NCI-H1930 (cell line): ENCODE data around the gene PRXL2A.

ENCODE experiments used
- DNase-seq, 2 experiments: peaks; one replicate each; lab custom pipeline; 2025; lab: John Stamatoyannopoulos, UW

Gene PRXL2A

DNA sequence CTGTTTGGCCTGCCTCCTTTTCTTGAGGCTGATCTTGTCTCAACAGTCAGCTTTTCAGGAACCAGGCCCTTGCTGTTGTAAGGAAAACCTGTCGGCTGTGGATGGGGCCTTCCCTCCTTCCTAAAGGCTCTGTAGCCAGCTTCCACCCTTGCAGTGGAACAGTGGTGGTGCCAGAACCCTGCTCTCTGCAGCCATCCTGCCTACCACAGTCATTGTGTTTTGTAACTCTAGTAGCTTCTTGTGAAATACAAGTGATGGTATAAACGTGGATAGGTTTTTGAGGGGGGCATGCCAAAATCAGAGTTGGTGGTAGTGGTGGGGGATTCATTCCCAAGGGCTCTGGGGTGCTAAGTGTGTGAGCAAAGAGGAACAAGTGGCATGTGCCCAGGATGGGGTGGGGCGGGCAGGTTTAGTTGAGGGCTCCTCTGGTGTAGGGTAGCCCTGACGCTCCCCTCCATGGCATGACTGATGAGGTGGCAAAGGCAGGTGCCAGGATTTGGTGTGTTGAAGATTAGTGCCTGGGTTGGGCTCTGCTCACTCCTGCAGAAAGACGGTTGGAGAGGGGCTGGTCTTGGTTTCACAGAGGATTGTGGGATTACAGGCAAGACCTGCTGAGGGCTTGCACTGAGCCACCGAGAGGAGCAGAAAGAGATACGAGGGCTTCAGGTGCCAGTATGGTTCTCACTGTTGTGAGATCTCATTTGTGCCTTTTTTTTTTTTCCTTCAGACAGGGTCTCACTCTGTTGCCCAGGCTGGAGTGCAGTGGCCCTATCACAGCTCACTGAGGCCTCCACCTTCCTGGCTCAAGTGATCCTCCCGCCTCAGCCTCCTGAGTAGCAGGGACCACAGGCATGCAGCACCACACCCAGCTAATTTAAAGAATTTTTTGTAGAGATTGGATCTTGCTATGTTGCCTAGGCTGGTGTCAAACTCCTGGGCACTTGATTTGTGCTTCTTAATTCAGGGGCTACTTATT lies 53.1 kb downstream of the PRXL2A start:
- no peak for DNase-seq

- DNase-seq = no peak
Measured at GRCh38 chr10:80462299-80462980, 54.1 kb downstream of the PRXL2A start.

DNA sequence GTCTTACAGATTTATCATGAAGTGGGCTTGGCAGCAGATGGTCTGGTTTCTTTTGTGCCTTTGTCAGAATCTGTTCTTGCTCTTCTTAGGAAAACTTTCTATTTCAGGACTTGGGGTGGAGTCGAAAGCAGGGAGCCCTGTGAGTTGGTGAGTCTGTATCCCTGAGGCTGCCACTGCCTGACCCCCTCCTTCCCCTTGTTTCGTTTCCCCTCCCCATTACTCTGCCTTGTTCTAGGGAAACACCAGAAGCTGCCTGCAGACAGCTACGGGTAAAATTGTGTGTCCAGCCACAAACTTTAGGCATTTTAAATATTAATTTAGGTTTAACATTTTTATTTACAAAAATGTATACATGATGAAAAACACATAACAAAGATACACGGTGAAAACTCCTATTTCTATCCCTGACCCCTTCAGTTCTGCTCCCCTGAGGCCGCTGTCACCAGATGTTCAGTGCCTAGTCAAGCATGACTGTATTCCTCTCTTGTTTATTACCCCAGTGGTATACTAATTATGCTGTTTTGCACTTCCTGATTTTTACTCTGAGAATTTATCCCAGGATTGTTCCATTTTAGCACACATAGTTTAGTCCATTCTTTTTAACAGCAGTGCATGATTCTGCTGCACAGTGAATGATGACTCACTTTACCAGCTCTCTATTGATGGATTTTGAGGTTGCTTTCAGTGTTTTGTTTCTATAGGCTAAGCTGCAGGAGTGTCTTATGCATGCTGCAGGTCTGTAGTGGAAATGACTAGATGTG lies 54.8 kb downstream of the PRXL2A start:
- no peak for DNase-seq

DNA sequence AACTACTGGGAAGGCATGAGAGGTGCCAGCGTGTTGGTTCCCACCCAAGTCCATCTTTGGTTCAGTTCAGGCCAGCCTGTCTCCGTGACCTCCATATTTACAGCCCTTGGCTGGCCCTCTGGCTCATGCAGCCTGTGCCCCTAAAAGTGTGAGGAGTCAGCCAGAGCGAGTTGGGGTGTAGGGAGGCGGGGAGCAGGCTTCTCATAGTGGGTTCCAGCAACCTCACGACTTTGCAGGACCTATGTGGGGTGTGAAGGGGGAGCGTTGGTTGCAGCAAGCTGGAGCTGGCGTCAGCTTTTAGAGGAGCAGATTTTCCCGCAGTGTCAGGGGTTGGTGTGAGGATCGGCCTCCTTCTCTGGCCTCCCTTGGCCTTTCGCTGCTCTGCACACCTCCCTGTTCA lies 55.5 kb downstream of the PRXL2A start:
- no peak for DNase-seq

- no peak for DNase-seq
Measured at GRCh38 chr10:80464557-80465450, 56.5 kb downstream of the PRXL2A start.

- no peak for DNase-seq
Measured at GRCh38 chr10:80465451-80465835, 57.1 kb downstream of the PRXL2A start.

- no peak for DNase-seq
Measured at GRCh38 chr10:80465839-80466590, 57.7 kb downstream of the PRXL2A start.

DNA sequence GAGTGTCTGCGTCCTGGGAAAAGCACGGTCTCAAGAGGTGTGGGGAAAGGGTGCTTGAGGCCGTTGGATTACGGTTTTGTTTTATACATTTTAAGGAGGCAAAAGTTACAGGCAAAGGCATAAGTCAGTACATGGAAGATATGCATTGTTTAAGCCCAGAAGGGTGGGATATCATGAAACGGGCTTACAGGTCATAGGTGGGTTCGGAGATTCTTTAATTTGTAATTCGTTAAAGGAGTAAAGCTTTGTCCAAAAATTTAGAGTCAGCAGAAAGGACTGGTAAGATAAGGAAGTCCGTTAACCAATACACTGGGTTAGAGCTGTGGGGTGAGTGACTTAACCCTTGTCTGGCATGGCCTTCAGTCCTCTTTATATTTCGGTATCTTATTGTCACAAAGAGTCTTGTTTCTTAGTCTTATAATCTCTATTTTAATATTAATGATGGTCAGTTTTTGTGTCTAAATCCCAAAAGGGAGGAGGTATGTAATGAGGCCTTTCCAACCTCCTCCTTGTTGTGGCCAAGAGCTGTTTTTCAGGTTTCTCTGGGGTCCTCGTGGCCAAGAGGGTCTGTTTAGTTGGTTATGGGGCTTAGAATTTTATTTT lies 58.5 kb downstream of the PRXL2A start:
- no peak for DNase-seq

DNA sequence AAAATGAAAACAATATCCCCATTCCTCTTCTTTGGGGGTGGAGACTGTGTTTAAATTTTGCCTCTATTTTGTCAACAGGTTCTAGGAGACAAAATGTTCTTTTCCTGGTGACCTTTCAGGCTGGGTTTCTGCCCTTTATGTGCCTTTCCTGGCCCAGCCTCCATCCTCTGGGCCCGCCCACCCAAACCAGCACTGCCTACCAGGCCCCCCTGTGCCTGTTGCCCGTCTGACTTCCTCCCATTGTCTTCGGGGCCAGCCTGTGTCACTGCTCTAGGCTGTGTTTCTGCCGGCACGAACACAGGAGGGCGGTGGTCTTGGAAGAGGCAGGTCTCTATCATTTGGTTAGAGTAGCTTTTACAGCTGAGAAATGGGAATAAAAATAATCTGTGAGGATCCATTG lies 59.7 kb downstream of the PRXL2A start:
- DNase-seq = no peak

DNA sequence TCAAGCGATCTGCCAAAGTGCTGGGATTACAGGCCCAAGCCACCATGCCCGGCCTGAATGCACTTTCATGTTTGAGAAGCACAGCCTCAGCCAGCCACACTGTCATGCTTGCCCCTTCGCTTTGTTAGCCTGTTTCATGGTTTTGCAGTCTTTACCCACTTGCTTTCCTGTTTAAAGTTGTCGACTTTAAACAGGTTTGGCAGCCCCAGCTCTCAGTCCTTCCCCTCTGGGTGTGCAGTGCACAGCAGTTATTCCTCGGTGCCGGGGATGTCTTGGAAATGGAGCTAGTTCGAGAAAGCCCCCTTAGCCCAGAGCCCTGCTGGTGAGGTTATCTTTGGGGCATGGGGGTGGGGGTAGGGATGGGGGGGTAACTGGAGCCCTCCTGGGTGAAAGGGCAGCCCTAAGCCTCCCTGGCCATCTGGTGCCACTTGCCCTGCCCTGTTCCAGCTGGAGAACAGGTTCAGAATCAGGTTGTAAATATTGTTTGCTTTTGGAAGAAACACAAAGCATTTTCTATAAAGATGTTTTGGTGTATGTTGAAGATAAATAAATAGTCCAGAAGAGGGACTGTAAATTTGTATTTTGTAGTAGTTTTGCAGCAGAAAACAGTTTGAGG lies 60.6 kb downstream of the PRXL2A start:
- no peak for DNase-seq

DNA sequence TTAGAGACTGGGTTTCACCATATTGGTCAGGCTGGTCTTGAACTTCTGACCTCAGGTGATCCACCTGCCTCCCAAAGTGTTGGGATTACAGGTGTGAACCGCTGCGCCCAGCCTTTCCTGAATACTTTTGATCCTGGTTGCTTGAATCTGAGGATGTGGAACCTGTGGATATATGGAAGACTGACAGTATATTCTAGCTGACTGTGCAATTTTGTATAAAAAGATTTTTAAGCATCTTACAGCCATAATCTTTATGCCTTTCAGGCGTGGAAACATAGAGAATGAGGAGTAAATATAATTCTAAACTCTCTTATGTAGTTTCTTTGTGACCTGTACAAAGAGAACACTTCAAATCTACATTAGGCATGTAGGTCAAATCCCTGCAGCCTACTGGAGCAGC lies 61.9 kb downstream of the PRXL2A start:
- no peak for DNase-seq

GRCh38 chr10:80471001-80471400 lies 62.6 kb downstream of the PRXL2A start:
- DNase-seq = no peak

DNA sequence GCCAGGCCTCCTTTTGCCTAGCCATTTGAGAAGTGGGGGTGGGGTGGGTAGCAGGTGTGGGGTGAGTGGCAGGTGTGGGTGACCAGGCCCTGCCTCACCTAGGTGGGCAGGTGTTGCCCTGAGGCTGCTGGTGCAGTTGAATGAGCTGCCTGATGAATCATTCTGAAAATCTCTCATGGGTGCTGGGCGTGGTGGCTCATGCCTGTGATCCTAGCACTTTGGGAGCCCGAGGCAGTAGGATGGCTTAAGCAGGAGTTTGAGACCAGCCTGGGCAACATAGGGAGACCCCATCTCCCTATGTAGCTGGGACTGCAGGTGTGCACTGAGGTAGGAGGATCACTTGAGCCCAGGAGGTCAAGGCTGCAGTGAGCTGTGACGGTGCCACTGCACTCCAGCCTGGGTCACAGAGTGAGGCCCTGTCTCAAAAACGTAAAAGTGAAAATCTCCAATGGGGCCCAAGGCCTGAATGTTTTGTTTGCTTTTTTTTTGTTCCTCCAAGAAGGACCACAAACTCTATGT lies 63.4 kb downstream of the PRXL2A start:
- no peak for DNase-seq

- no peak for DNase-seq
Measured at GRCh38 chr10:80472234-80473095, 64.1 kb downstream of the PRXL2A start.

DNA sequence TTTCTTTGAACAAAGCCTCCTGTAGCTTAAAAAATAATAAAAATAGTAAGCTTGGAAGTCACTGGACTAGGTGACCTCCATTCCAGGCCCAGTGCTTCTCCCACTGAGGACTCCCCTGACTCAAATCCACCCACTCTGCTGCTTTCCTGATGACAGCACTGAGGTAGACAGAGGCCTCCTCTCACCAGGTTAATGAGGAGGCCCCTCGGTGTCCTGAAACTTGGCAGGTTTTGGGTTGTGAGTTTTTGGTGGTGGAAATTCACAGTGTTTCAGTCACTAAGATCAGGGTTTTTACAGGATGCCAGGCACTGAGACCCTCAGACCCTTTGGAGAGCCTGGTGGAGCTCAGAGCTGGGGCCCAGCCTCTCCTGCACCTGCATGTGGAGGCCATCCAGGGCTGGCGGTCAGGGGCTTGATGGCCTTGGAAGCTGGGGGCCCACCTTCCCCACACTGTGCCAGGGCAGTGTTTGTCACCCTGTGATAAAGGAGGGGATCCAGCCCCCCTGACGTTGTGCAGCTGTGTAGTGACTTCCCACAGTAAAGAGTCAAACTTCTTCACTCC lies 64.8 kb downstream of the PRXL2A start:
- DNase-seq = no peak

DNA sequence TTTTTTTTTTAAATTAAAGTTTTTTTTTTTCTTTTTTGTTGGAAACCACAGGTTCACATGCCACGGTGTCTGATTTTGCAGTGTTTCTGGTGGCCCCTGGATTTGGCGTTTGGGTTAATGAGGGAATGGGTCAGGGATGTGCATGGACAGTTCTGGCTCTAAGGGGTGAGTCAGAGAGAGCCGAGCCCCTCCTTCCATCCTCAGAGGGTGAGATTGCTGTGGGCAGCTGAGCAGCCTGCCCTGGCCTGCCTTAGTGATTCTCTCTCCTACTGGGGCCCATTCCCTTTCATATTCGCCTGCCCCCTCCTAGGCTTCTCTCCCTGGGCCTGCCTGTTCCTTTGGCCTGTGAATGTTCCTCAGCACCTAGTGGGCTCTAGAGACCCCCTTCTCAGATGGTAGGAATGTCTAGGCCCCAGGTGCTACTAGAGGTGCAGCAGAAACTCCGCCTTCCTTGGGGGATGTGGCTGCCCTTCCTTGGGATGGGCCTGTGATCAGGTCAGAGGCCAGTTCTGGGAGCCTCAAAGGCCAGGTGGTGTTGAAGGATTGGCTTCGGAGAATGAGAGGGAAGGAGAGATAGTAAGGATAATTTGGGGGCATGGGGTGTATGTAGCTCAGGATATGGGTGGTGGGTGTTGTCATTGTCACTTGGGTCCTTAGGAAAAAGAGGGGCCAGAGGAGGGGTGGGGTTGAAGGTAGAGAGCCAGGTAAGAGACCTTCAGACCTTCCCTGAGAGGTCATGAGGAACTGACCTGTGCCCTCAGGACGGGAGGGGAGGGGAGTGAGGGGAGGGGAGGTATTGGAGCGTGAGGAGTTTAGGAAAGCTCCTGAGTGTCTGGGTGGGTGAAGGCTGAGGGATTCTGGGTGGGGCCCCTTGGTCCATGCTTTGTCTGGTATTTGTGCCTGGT lies 65.6 kb downstream of the PRXL2A start:
- DNase-seq = no peak

DNA sequence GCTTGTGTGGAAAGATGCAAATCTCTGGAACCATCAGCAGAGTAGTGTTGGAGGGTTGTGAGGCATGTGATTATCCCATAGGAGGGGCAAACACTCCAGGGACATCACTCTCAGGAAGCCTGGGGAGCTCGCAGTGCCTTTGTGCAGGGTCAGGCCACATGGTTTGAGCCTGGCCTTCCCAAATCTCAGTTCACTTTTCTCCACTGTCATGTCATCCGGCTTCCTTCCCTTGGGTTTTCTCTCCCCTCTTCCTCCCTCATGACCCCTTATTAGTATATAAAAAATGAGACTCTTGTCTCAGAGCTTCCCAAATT lies 66.2 kb downstream of the PRXL2A start:
- no peak for DNase-seq
